Erythroblast (primary cell): Measurements from ENCODE around the gene UBC.

ENCODE experiments used
- GATA1 ChIP-seq: IDR thresholded peaks from 2 replicates; pipeline ENCODE4 v1.6.1; 2011; ENCODE audit warnings: low read depth, mild to moderate bottlenecking, control low read depth, low read length, moderate library complexity
- POLR2A ChIP-seq: IDR thresholded peaks from 2 replicates; pipeline ENCODE4 v1.6.1; 2011; ENCODE audit warnings: mild to moderate bottlenecking, low read length

- TF ChIP-seq POLR2A (no peak), GATA1 (no peak)
These were observed 33.3 kb downstream of the UBC start for GRCh38 chr12:124881123-124881522.
